SIG-M5 (cell line): ENCODE data around the gene ZNRD2.
"Not testable (repeated sequence)": the region's sequence is repeated elsewhere in the genome, so short reads cannot be mapped to it uniquely, and the experiment has no call there.

Experiments
- DNase-seq: peaks from one replicate; lab custom pipeline; 2025; lab: John Stamatoyannopoulos, UW

ZNRD2 gene

GRCh38 chr11:65555693-65556231, 14.5 kb upstream of the ZNRD2 start:
- no peak for DNase-seq

- DNase-seq = no peak
These were observed 13.6 kb upstream of the ZNRD2 start for GRCh38 chr11:65556470-65557279.

- DNase-seq = no peak
These were observed 12.8 kb upstream of the ZNRD2 start for GRCh38 chr11:65557280-65558001.

GRCh38 chr11:65558002-65558929, 12.0 kb upstream of the ZNRD2 start, which contains the start of gene LTBP3:
Gene LTBP3, minus strand, starts transcription at chr11:65558359. Its CDS starts 400 bp downstream, at chr11:65557959.
- no peak for DNase-seq

- no peak for DNase-seq
These were observed 11.3 kb upstream of the ZNRD2 start for GRCh38 chr11:65558930-65559509.

- no peak for DNase-seq
These were observed 10.7 kb upstream of the ZNRD2 start for GRCh38 chr11:65559535-65559934.

GRCh38 chr11:65559951-65560537, 10.2 kb upstream of the ZNRD2 start:
- no peak for DNase-seq

GRCh38 chr11:65560555-65561418, 9.5 kb upstream of the ZNRD2 start:
- no peak for DNase-seq

- DNase-seq = no peak
These were observed 8.3 kb upstream of the ZNRD2 start for GRCh38 chr11:65562020-65562419.

- DNase-seq = no peak
These were observed 7.5 kb upstream of the ZNRD2 start for GRCh38 chr11:65562788-65563187.

- no peak for DNase-seq
These were observed 6.7 kb upstream of the ZNRD2 start for GRCh38 chr11:65563601-65564000.

- DNase-seq = not testable (repeated sequence)
These were observed 5.3 kb upstream of the ZNRD2 start for GRCh38 chr11:65564879-65565559.

GRCh38 chr11:65565624-65566453, 4.4 kb upstream of the ZNRD2 start:
- no peak for DNase-seq

GRCh38 chr11:65569164-65569972, 909 bp upstream of the ZNRD2 start:
- DNase-seq = no peak

GRCh38 chr11:65571420-65571819, 1.1 kb downstream of the ZNRD2 start:
- DNase-seq = no peak

GRCh38 chr11:65571940-65572339, 1.7 kb downstream of the ZNRD2 start:
- DNase-seq = no peak

GRCh38 chr11:65572356-65573051, 2.2 kb downstream of the ZNRD2 start, which contains the start of gene FAM89B:
Gene FAM89B, plus strand, starts transcription at chr11:65572538. Its CDS starts 132 bp downstream, at chr11:65572670.
- DNase-seq = no peak
